Natural killer cell (primary cell): ENCODE results near the gene METTL26. TPM values are rescaled to one million over a fixed set of nuclear protein-coding genes. Genes with fewer than 3 reads are reported as not detected.

Experiments
- ATAC-seq, 3 donors: fragments of 150-1000 bp in 2 of 3; fragments of 200-7000 bp in 1 of 3; cut with Tn5 transposase; 1 replicate in 1 of 3; 2 replicates in 2 of 3; pipeline ENCODE4 v1.10.0; 2021; ENCODE audit warnings: mild to moderate bottlenecking in 2 of 3, moderate library complexity in 2 of 3
- DNase-seq, 2 donors: peaks; one replicate each; pipeline versions ENCODE4 v3.0.0 to v3.0.0-alpha.2; 2013 to 2021; ENCODE audit warnings: mixed read lengths in 1 of 2
- H3K27ac ChIP-seq: one replicate; pipeline ENCODE4 v1.5.1; 2013; ENCODE audit warnings: mild to moderate bottlenecking, low read length
- H3K27me3 ChIP-seq: one replicate; pipeline ENCODE4 v1.6.1; 2013; ENCODE audit warnings: low read length; ENCODE audit not compliant: control insufficient read depth, insufficient read depth
- H3K36me3 ChIP-seq: one replicate; pipeline ENCODE4 v1.6.1; 2013; ENCODE audit warnings: low read length; ENCODE audit not compliant: control insufficient read depth, insufficient read depth
- H3K4me1 ChIP-seq: one replicate; pipeline ENCODE4 v1.6.1; 2013; ENCODE audit warnings: low read length; ENCODE audit not compliant: control insufficient read depth, insufficient read depth
- H3K4me3 ChIP-seq: one replicate; pipeline ENCODE4 v1.5.1; 2013; ENCODE audit warnings: low read length
- H3K9me3 ChIP-seq: one replicate; pipeline ENCODE4 v1.6.1; 2013; ENCODE audit warnings: low read length; ENCODE audit not compliant: control insufficient read depth, insufficient read depth
- H3K27ac Mint-ChIP-seq, 2 donors: one replicate each; pipeline ENCODE4 v1.8.0; 2022; ENCODE audit warnings: mild to moderate bottlenecking in 2 of 2, mixed read lengths in 2 of 2, moderate library complexity in 1 of 2
- H3K27me3 Mint-ChIP-seq, 2 donors: one replicate each; pipeline ENCODE4 v1.8.0; 2022; ENCODE audit warnings: low read depth in 2 of 2, mixed read lengths in 2 of 2
- H3K36me3 Mint-ChIP-seq: one replicate; pipeline ENCODE4 v1.8.0; 2022; ENCODE audit warnings: mixed read lengths
- H3K4me1 Mint-ChIP-seq, 2 donors: one replicate each; pipeline ENCODE4 v1.8.0; 2022; ENCODE audit warnings: mixed read lengths in 2 of 2
- H3K4me3 Mint-ChIP-seq: one replicate; pipeline ENCODE4 v1.8.0; 2022; ENCODE audit warnings: mild to moderate bottlenecking, moderate library complexity, mixed read lengths
- H3K9me3 Mint-ChIP-seq, 2 donors: one replicate each; pipeline ENCODE4 v1.8.0; 2022; ENCODE audit warnings: mixed read lengths in 2 of 2
- WGBS: methylation state at CpG from one replicate; pipeline ENCODE4 v1.1.7; 2013; ENCODE audit warnings: missing lambda C conversion rate; ENCODE audit not compliant: insufficient coverage; 5-methylcytosine and 5-hydroxymethylcytosine counted together
- intact Hi-C: fragments of 100-400 bp; cut with micrococcal nuclease; formaldehyde crosslinking; loops from one replicate; pipeline ENCODE4 v1.14.2; 2022
- total RNA-seq, 4 donors: library from RNA; stranded (reverse); fragments of 120-200 nt in 1 of 4; gene quantifications; one replicate each; pipeline versions ENCODE4 v1.2.3 to v1.2.4, GENCODE V29; 2013 to 2022
- TF ChIP-seq, protein P1 (sequence below): fragments of 200-600 bp; IDR thresholded peaks from one replicate; pipeline ENCODE4 v1.8.0; 2022; ENCODE audit warnings: antibody characterized with exemption

METTL26 gene
- total RNA-seq, 3 donors from 2014 or later (not counting 1 experiment from before 2014, with no cell fraction given): 33.7 to 36.3 (median 36.1) TPM

DNA sequence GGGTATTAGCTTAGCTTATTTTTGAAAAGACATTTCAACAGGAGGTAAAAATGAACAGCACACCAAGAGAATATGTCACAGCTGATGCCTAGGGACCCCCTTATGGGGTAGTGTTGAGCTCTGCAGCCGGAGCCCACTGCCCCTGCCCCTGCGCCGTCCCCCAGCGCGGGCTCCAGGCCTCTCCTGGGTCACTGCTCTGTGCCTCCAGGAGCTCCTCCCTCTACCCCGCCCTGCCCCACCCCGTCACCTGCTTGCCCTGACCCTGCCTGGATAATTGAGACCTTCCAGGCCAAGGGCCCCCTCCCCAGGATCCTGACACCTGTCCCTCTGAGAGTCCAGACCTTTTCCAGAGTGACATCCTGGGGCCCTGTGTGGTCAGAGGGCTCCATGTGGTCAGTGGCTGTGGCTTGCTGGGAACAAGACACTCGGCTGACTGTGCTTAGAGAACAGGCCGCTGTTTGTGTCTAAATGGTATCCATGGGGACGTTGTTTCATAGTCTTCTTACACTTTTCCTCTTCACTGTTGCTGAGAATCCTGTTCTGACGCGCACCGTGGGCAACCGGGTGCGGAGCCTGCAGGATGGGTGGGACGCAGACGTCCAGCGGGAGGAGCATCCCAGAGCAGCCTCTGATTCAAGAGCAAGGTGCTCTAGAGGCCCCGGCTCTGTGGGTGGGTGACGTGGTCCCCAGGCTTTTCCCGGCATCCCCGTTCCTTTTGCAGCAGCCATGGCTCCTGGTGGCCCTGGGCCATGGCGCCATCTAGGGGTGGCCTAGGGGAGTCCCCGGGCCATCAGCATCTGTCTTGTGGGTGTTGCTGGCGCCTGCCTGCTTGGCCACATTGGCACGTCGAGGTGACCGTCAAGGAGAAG, 25.4 kb downstream of the METTL26 start:
- TF ChIP-seq, protein P1, sequence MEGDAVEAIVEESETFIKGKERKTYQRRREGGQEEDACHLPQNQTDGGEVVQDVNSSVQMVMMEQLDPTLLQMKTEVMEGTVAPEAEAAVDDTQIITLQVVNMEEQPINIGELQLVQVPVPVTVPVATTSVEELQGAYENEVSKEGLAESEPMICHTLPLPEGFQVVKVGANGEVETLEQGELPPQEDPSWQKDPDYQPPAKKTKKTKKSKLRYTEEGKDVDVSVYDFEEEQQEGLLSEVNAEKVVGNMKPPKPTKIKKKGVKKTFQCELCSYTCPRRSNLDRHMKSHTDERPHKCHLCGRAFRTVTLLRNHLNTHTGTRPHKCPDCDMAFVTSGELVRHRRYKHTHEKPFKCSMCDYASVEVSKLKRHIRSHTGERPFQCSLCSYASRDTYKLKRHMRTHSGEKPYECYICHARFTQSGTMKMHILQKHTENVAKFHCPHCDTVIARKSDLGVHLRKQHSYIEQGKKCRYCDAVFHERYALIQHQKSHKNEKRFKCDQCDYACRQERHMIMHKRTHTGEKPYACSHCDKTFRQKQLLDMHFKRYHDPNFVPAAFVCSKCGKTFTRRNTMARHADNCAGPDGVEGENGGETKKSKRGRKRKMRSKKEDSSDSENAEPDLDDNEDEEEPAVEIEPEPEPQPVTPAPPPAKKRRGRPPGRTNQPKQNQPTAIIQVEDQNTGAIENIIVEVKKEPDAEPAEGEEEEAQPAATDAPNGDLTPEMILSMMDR: peak; percentile 77
- H3K9me3 Mint-ChIP-seq: no peaks in the 10 kb centered on the region
- intact Hi-C loops: loop anchor here (2.0 to 5.0 kb wide), 2 partner anchors 32 to 218 kb away; no protein-coding TSS in a partner anchor

DNA sequence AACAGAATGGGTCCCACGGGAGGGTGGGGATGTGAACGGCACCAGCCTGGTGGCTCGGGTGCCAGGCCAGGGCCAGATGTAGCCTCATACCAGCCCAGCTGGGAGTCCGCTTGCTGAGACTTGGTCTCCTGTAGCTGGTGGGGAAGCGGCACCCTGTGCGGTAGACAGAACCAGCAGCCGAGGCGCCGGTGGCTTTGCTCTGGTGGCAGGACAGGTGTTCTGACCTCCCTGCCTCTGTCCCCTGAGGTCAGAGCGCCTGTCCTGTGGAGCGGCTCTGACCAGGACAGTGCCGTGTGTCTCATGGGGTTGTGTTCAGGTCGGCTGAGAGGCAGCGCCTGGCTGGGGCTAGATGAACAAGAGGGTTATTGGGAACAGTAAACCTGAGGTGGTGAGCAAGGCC, 26.1 kb downstream of the METTL26 start:
- 82% methylated on average over 14 of the region's 14 CpGs for WGBS
- Histone ChIP-seq H3K27me3 (no peaks in the 10 kb centered on the region), H3K4me1 (peaks cover 6% of the 10 kb centered on the region), H3K27ac (no peak overlapping the region), H3K4me3 (no peak overlapping the region), H3K9me3 (peaks cover 5% of the 10 kb centered on the region), H3K36me3 (no peaks in the 10 kb centered on the region)
- peak overlapping the region in 1 of 2 donors; percentile 31 for H3K27ac Mint-ChIP-seq
- intact Hi-C loops: loop anchor here (2.0 to 5.0 kb wide), 2 partner anchors 31 to 218 kb away; no protein-coding TSS in a partner anchor
- TF ChIP-seq, protein P1: no peak
- DNase-seq (no peak), ATAC-seq (no peak)
- no peaks in the 10 kb centered on the region for H3K27me3 Mint-ChIP-seq
- peaks cover 5 to 16% of the 10 kb centered on the region in 2 donors for H3K4me1 Mint-ChIP-seq
- H3K9me3 Mint-ChIP-seq: no peaks in the 10 kb centered on the region
- H3K4me3 Mint-ChIP-seq: no peak overlapping the region
- H3K36me3 Mint-ChIP-seq: no peaks in the 10 kb centered on the region

More for the DNA sequence above, 25.4 kb downstream of the METTL26 start:
- Mint-ChIP-seq H3K27me3 (no peaks in the 10 kb centered on the region), H3K4me3 (no peak overlapping the region), H3K4me1 (peaks cover 5 to 16% of the 10 kb centered on the region in 2 donors), H3K27ac (peak overlapping the region in 1 of 2 donors; percentile 31), H3K36me3 (no peaks in the 10 kb centered on the region)
- H3K4me3 ChIP-seq: no peak overlapping the region
- H3K27me3 ChIP-seq: no peaks in the 10 kb centered on the region
- ATAC-seq: peak; percentile 74 to 84 (median 78)
- H3K27ac ChIP-seq: no peak overlapping the region
- peak; percentile 62 to 78 for DNase-seq
- H3K9me3 ChIP-seq: no peaks in the 10 kb centered on the region
- 80% methylated on average over 28 of the region's 28 CpGs for WGBS
- H3K36me3 ChIP-seq: no peaks in the 10 kb centered on the region
- peaks cover 6% of the 10 kb centered on the region for H3K4me1 ChIP-seq

DNA sequence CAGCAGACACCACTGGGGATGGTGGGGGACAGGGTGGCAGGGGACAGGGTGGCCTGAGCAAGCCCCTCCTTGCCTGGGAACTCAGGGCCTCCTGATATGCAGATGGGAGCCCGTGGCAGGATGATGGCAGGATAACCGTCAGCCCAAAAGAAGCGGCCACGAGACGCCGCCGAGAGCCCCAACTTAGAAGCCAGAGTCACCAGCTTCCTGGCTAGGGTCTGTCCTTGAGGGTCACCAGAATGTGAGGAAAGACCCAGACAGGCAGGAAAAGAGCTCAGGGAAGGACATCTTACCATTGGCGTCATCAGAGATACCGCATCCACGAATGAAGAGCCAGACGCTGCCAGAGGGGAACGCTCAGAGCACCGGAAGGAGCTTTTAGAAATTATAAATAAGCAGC, 26.8 kb downstream of the METTL26 start:
- peaks cover 6% of the 10 kb centered on the region for H3K4me1 ChIP-seq
- Mint-ChIP-seq H3K27ac (no peak overlapping the region), H3K27me3 (no peaks in the 10 kb centered on the region), H3K36me3 (no peaks in the 10 kb centered on the region), H3K9me3 (no peaks in the 10 kb centered on the region), H3K4me1 (peaks cover 5 to 16% of the 10 kb centered on the region in 2 donors), H3K4me3 (no peak overlapping the region)
- TF ChIP-seq, protein P1: no peak
- no peaks in the 10 kb centered on the region for H3K27me3 ChIP-seq
- no peak for DNase-seq
- no peak for ATAC-seq
- WGBS: 94% methylated on average over 13 of the region's 13 CpGs
- intact Hi-C loops: no loop called here
- no peak overlapping the region for H3K27ac ChIP-seq
- no peaks in the 10 kb centered on the region for H3K36me3 ChIP-seq
- H3K9me3 ChIP-seq: peaks cover 6% of the 10 kb centered on the region
- no peak overlapping the region for H3K4me3 ChIP-seq
